ENCODE results near the gene MYO1B.

DNA sequence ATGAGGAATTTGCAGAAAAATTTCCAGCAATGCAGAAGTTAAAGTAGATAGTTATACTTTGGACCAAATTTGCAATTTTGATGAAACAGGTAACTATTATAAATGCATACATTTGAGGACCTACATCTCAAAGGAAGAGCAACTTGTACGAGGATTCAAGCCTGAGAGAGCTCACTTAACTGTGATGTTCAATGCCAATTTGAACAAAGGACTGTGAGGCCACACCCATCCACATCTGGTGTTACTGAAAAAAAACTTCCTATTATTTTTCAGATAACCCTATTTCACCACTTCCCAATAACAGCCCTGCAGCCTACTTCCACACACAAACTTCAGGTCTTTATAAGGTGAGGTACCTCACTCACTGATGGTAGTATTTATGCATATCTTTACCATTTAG is 229.3 kb downstream of the MYO1B start:
- TF ChIP-seq, protein P1, sequence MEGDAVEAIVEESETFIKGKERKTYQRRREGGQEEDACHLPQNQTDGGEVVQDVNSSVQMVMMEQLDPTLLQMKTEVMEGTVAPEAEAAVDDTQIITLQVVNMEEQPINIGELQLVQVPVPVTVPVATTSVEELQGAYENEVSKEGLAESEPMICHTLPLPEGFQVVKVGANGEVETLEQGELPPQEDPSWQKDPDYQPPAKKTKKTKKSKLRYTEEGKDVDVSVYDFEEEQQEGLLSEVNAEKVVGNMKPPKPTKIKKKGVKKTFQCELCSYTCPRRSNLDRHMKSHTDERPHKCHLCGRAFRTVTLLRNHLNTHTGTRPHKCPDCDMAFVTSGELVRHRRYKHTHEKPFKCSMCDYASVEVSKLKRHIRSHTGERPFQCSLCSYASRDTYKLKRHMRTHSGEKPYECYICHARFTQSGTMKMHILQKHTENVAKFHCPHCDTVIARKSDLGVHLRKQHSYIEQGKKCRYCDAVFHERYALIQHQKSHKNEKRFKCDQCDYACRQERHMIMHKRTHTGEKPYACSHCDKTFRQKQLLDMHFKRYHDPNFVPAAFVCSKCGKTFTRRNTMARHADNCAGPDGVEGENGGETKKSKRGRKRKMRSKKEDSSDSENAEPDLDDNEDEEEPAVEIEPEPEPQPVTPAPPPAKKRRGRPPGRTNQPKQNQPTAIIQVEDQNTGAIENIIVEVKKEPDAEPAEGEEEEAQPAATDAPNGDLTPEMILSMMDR (conservative IDR thresholded peaks at IDR 0.05; ENCODE audit: low read depth in 2 of 2), result no peak
- TF ChIP-seq POLR2AphosphoS5 (IDR thresholded peaks at IDR 0.05; ENCODE audit: low read depth), result no peak
- no peak for TF ChIP-seq EZH2 (IDR thresholded peaks at IDR 0.05; ENCODE audit: low read depth, unreplicated experiment)
- TF ChIP-seq JUNB (IDR thresholded peaks at IDR 0.05; ENCODE audit: unreplicated experiment), result no peak
- TF ChIP-seq EZH2phosphoT487 (IDR thresholded peaks at IDR 0.05; ENCODE audit: unreplicated experiment), result no peak
- no peak for TF ChIP-seq CREB1 (CRISPR knock-in tag; IDR thresholded peaks at IDR 0.05; ENCODE audit: low read depth)
- TF ChIP-seq, protein P2, sequence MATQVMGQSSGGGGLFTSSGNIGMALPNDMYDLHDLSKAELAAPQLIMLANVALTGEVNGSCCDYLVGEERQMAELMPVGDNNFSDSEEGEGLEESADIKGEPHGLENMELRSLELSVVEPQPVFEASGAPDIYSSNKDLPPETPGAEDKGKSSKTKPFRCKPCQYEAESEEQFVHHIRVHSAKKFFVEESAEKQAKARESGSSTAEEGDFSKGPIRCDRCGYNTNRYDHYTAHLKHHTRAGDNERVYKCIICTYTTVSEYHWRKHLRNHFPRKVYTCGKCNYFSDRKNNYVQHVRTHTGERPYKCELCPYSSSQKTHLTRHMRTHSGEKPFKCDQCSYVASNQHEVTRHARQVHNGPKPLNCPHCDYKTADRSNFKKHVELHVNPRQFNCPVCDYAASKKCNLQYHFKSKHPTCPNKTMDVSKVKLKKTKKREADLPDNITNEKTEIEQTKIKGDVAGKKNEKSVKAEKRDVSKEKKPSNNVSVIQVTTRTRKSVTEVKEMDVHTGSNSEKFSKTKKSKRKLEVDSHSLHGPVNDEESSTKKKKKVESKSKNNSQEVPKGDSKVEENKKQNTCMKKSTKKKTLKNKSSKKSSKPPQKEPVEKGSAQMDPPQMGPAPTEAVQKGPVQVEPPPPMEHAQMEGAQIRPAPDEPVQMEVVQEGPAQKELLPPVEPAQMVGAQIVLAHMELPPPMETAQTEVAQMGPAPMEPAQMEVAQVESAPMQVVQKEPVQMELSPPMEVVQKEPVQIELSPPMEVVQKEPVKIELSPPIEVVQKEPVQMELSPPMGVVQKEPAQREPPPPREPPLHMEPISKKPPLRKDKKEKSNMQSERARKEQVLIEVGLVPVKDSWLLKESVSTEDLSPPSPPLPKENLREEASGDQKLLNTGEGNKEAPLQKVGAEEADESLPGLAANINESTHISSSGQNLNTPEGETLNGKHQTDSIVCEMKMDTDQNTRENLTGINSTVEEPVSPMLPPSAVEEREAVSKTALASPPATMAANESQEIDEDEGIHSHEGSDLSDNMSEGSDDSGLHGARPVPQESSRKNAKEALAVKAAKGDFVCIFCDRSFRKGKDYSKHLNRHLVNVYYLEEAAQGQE (IDR thresholded peaks at IDR 0.05; ENCODE audit: unreplicated experiment), result no peak
- no peak for TF ChIP-seq ZNF331 (CRISPR knock-in tag; IDR thresholded peaks at IDR 0.05; ENCODE audit: low read depth)
- TF ChIP-seq STAT1 (IDR thresholded peaks at IDR 0.05; ENCODE audit: unreplicated experiment), result no peak
- no peak for TF ChIP-seq NANOG (IDR thresholded peaks at IDR 0.05; ENCODE audit: borderline replicate concordance)
